ENCODE data around the gene CPB2.

Gene CPB2, protein sequence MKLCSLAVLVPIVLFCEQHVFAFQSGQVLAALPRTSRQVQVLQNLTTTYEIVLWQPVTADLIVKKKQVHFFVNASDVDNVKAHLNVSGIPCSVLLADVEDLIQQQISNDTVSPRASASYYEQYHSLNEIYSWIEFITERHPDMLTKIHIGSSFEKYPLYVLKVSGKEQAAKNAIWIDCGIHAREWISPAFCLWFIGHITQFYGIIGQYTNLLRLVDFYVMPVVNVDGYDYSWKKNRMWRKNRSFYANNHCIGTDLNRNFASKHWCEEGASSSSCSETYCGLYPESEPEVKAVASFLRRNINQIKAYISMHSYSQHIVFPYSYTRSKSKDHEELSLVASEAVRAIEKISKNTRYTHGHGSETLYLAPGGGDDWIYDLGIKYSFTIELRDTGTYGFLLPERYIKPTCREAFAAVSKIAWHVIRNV

DNA sequence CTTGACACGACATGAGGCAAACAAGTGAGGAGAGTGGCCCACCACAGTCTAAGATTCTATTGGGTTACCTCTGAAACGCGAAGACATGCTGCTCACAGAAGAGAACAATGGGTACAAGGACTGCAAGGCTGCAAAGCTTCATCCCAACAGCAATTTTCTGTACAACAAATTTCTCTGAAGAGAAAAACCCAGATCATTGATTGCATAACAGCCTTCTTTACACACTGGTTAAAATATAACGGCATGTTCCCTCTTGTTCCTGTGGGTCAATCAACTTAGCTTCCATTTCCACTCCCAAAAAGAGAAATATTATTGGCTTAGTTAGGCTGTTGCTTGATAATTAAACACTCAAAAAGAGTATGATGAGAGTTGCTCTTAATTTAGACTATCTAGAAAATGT is at the start of gene CPB2:
TSS of gene CPB2 (minus strand) at position 166 of the 400 bp plus-strand sequence. CDS start at position 142, 24 bp downstream.
- no peak for DNase-seq

DNA sequence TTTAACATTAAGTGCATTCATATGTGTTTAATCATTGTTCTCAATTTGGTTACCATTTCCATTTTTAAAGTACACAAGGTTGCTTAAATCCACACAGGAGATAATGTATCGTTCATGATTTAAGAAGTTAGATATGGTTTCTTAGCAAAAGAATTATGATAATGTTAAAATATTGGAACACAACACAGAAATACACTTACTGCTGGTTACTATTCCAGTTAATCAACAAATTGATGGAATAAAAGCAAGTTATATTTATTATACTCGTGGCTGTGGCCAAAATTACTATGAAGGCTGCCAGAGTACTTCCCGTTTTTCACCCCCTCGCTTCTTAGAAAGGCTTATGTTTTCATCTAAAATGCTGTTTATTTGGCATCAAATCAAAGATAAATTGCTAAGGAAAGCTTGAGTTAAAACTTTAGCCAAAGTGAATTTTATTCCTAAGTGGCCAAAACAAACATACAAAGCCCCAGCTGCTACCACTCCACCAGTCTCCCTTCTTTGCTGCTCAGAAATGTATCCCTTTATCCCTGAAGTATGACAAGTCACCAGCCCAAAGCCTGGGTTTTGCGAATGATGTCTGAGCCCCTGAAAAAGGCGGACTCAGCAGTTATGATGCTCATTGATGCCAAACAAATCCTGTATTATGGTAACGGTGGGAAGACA is 49.4 kb upstream of the CPB2 start:
- DNase-seq = no peak

DNA sequence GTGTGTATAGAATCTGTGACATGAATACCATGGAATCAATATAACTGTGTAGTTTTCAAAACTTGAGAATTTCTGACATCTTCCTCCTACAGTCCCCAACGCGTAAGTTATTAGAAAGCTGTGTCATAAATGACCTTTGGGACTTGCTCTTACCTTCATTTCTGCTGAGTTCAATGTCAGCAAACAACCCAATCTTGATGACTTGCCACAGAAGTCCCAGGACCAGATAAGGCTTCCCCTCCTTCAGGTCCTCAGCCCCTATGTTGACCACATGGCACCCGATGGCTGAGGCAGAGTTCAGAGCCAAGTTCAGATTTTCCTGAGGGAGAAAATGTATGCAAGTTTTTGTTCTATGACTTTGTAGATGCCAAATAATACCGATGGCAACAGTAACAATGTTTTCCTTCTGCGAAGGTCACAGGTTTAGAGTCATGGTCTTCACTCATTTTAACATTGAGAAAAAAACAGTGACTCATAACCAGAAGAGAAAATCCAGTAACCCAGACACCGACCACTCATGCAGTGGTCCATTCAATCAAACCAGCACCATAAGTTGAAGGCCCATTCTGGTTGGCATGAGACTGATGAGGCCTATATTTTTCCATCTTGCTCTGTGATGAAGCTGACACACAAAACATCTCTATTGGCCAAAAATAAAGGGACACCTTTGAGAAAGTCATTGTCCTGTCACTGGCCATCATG is 47.9 kb upstream of the CPB2 start:
- DNase-seq = no peak

DNA sequence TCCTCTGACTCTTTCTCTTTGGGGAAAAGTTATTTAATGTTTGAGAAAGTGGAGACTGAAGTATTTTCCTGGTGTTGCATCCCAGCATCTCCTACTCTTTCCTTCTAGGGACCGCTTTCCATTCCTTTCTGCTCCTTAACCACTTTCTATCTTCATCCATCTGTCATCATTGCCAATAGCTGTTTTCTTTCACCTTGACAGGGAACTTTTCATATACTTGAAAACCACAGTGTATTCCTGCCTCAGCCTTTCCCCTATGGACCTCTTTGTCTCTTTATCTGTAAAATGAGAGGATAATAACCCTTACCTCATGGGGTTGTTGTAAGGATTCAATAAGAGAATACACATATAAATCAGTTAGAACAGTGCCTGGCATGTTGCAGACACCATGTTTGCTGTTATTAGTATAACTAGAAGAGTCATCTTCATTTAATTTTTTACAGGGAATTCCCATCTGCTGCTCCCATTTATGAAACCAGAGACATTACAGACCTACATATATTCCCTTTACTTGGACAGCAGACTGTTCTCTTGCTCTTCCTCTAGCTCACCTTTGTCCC is 45.4 kb upstream of the CPB2 start:
- DNase-seq = no peak

DNA sequence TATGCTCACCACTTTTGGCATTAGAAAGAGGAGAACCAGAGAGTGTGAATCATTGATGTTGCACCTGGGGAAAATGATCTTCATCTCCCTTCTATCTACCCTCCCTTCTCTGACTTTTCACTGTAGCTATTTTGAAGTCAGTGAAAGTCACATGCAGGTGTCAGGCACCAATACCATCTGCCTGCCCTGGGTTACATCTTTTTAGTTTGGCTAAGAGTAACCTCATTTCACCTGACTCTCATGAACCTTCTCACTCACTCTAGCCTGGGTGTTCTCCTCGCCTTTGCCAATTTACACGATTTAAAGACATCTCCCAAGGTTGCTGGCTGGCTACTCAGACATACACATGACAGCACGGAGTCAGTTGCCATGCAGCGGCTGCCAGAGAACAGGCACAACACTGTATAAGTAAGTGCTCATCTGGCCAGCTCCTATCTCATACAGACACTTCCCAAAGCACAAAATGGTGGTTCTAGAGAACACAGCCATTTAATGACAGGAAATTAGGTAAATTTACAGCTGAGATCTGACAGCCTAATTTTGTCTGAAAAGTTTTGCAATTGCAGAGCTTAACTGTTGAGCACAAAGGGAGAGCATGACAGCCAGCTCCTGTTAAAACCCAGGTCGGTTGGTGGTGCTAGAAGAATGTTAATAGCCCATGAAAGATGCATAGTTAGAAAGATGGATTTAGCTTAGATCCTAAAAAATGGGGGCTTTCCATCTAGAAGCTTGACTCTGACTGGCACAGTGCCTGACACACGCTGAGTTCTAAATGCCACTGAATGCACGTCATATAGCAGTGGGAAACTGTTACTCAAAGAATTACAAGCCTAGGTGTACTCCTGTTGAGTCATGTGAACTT is 44.7 kb upstream of the CPB2 start:
- DNase-seq = no peak

DNA sequence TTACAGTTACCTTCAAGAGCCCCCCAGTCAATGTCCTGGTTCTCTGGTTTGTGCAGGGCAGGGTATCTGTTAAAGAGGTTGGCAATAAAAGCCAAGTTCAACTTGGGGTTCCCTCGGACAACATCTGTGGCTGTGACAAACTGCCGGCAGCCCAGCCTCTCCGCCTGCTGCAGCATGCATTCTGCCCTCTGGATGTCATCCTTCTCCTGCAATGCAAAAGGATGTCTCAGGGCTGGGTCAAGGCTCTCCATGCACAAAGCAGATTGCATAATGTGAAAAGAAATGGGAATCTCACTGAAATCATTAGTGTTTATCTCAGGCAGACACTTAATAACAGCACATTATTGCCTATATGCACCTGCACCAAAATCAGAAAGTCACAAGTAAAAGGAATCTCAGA is 42.1 kb upstream of the CPB2 start:
- DNase-seq = no peak

DNA sequence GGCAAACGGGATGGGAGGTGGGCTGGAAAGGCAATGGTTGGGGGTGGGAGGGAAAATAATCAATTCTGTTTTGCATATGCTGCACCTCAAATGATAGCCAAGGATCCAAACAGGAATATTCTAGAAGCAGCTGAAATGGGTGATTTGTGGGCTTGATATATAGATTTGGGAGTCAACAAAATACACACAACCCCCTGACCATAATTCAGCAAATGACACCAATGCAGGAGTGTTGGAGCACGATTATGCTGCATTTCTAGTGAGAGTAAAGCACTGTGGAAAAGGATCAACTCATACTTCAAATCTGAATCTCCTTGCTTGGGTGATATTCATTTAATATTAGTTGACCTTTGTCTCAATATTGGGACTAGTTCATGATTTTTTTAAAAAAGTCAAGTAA is 41.1 kb upstream of the CPB2 start:
- DNase-seq = no peak

DNA sequence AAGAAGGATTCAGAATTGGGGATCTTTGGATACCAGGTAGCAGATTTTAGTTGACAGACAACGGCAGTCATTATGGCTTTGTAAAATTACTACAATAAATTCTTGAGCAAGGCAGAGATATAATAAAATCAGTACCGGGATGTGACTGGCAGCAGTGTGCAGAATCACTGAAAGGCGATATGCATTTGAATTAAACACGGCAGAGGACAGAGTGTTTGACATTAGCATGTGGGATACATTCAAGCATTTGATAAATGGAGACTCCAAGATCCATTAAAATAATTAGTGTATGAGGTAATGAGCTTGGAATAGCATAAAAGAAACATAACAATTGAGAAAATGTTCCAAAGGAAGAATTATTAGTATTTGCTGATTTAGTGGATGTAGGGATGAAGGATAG is 40.3 kb upstream of the CPB2 start:
- no peak for DNase-seq

DNA sequence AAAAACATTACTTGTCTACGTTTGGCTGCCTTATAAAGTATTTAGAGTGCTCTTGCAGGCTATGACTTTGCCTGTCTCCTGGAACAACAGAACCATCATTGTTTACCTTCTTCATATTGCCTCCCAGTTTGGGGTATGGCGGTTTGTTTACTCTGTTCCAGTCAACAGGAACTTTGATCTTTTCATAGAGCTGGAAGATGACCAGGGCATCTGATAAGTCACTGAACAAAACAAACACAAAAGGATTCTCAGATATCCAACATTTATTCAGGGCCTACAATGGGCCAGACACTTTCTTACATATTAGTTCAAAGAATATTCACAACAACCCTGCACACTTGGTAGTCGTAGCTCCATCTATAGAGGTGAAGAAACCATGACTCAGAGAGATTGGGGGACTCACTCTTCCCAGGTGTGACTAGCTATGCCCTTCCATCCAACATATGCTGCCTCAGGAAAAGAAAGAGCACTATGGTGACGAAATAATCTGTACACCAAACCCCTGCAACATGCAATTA is 38.4 kb upstream of the CPB2 start:
- DNase-seq = no peak

DNA sequence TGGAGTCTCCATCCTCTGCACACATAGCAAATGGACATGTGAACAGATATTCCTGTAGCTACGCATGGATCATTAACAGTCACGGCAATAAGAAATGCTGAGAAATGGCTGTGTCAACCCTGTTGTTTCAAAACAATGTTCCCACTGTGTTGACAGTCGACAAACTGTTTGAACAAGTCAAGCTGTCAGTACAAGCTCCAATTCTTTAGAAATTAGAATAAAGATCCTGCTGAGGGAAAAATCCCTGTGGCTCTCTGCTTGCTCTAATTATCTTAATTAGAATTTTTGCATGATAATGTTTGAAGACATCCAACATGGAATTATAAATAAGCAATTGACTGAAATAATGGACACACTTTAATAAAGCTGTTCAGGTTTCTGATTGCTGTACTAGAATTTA is 37.9 kb upstream of the CPB2 start:
- DNase-seq = no peak

DNA sequence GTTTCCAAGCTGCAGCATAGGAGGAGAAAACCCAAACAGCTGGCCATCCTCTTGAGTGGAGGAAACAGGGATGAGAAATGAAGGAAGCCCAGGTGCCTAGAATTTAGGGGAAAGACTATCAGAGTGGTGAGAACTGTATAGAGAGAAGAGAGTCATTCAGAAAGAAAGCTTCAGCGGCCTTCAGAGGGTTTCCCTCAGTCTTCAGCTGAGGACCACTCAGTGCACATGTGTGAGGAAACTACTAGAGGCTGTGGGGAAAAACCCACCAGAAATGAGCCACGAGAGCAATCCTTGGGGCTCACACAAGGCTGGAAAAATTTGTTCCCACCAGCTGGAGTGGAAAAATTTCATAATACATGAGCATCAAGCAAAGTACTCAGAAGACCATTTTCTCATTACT is 35.2 kb upstream of the CPB2 start:
- DNase-seq = no peak

DNA sequence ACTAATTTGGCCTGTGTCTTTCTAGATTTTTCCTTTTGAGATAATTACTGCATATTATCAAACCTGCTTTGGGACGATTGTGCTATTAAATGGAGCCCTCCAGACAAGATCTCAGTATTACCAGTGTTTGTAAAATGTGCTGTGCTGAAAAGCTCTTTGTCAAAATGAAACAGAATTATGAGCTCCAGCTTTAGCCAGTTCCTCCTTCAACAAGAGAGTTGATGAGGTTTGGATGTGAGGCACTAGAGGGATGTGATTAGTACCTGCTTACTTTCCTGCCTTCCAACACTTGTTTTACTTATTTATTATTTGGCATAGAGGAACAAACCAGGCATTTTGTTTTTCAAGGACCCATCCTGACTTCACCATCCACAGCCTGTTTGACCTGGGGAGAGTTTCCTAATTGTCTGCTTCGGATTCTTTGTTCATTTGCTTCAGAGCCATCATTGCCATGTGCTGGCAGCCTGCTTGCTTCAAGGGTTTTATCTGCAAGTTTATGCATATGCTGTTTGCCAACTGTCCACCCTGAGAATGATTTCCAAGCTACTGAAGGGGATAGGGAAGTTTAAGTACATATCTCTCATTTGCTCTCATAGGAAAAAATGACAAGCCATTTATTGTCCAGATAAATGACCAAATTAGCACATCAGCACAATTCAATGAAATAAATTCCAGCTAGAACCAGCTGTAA is 32.9 kb upstream of the CPB2 start:
- no peak for DNase-seq

DNA sequence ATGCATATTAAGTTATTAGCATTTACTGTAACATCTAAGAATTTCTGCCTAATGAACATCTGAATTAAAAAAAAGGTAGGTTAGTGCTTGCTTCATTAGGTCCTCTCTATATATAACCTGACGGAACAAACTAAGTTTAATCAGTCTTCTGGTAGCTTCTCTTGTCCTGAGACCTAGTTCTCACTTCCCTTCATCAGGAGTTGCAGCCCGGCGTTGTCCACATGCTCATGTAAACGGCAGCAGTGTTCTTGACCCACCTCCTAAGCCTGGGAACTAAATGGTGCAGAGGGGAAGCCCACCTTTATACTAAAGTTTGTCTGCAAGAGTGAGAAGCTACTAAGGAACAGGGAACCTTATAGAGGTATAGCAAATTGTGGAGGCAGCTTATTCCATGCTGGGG is 31.9 kb upstream of the CPB2 start:
- DNase-seq = no peak

DNA sequence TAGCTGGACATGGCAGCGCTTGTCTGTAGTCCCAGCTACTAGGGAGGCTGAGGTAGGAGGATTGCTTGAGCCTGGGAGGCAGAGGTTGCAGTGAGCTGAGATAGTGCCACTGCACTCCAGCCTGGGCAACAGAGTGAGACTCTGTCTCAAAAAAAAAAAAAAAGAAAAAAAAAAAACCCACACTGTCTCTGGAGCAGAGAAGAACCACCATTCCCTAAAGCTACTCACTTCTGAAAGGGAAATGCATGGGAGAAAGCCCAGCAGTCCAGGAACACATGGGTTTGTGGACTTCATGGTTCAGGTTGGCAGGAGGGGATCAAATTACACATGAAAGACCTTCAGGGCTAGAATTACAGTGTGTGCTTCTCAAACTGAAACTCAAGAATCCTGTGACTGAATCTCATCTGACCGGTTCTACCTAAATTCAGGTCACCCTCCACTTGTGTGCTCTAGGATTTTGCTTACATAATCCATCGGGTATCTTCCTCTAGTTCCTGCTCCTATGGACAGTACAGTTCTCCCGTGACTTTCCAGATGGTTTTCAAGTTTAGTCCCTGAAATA is 30.2 kb upstream of the CPB2 start:
- DNase-seq = no peak

DNA sequence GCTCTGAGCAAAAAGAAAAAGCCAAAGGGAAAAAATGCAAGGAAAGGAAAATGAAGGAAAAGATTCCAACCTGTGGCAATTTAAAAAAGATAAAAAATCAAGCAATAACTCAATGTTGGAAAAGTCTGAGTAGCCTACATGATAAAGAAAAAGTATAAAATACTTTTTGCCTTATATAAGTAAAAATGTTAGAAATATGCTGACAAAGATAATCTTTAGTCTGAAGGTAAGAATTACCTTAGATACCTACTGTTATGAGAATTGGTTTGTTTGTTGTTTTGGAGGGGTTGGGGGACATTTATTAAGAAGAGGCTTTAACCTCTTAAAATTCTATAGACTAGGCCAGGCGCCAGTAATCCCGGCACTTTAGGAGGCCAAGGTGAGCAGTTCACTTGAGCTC is 29.7 kb upstream of the CPB2 start:
- no peak for DNase-seq

DNA sequence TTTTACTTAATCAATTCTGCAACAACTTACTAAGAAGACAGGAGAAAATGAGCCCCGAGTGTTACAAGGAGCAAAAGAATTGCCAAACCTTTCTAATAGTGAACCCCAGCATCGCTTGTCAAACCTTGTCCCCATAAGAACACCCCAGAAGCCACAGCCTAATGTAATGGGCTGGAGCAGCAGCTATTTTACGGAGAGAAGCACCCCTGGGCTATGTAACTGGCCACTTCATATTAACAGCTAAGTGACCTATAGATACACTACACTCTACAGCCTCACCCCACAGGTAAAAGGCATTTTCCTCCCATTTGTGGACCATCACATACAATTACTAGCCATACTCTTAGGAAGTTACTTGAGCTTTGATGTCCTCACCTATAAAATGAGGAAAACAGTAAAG is 27.3 kb upstream of the CPB2 start:
- DNase-seq = no peak

DNA sequence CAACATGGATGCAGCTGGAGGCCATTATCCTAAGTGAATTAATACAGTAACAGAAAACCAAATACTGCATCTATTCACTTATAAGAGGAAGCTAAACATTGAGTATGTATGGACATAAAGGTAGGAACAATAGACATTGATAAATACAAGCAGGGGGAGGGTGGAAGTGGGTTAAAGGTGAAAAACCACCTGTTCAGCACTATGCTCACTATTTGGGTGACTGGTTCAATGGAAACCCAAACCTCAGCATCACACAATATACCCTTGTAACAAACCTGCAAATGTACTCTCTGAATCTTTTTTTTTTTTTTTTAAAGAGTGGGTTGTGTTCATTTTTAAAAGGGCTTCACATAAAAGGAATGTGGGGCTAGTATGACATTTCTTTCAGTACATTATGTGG is 26.9 kb upstream of the CPB2 start:
- no peak for DNase-seq

DNA sequence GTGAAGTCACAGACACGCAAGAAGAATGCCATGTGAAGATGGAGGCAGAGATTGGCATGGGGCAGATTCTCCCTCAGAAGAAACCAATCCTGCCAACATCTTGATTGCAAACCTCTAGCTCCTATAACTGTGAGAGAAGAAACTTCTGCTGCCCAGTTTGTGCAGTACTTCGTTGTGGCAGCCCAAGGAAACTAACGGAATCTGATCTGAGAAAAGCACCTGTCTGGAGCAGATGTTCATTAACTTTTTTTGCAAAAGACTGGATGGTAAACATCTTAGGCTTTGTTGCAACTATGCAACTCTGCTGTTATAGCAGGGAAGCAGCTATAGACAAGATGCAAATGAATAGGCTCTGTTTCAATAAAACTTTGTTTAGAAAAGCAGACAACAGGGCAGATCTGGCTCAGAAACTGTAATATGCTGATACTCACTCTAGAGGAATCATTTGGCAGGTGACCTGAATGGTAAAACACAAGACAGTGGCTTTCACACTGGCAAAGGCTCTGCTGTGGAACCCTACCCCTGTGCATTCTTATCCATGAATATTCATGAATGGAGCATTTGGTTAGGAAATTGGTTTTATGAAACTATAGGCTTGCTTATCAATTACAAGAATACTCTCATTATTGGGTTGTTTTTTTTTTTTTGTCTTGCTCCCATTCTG is 25.3 kb upstream of the CPB2 start:
- DNase-seq = no peak

DNA sequence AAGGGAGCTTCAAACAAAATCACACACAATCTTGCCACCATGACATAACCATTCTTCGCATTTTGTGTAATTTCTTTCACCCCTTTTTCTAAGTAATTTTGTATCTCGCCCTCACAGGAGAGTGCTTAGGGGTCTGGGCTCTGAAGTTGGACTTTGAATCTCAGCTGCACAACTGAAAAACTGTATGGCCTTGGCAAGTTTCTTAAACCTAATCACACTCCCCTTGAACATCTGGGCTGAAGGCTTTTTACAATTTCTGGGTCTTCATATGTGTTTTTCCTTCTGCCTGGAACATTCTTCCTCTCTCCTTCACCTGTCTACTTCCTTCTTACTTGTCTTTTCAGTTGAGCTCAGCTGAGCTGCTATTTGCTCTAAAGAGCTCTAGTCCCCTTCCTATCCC is 24.3 kb upstream of the CPB2 start:
- DNase-seq = no peak

DNA sequence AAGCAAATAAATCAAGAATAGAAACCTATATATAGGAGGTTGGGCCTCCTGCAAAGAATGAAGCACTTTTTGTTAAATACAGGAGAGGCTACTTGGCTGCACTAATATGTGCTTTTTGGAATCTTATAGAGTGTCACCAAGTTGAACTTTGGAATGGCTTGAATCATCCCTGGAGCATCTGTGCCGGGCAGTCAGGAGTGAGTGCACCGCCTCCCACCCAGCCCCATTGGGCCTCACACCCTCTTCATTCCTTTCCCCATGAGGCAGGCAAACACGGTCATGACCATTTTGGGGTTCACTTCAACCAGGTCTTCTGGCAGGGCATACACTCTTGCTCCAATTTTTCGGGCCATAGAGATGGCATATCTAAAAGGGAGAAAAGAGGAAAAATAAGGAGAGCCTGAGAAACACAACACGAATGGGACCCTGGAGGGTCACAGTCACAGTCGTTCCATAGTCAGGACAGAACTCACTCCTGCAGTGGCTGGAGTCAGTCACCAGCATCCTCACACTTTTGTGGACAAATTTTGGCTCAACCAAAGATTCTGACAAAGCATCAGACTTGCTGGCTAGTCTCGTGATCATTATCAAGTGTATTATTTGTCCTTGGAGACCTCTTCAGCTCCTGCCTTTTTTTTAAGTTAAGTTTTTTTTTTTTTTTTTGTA is 22.7 kb upstream of the CPB2 start:
- DNase-seq = no peak
